ENCODE measurements around the gene ATP8A2. TPM values are rescaled to one million over a fixed set of nuclear protein-coding genes. Genes with fewer than 3 reads are reported as not detected.

Gene ATP8A2
- total and polyA plus RNA-seq, 2 of the 4 experiments (the other 2 are of a cell fraction) = 0.02 to 0.18 TPM

DNA sequence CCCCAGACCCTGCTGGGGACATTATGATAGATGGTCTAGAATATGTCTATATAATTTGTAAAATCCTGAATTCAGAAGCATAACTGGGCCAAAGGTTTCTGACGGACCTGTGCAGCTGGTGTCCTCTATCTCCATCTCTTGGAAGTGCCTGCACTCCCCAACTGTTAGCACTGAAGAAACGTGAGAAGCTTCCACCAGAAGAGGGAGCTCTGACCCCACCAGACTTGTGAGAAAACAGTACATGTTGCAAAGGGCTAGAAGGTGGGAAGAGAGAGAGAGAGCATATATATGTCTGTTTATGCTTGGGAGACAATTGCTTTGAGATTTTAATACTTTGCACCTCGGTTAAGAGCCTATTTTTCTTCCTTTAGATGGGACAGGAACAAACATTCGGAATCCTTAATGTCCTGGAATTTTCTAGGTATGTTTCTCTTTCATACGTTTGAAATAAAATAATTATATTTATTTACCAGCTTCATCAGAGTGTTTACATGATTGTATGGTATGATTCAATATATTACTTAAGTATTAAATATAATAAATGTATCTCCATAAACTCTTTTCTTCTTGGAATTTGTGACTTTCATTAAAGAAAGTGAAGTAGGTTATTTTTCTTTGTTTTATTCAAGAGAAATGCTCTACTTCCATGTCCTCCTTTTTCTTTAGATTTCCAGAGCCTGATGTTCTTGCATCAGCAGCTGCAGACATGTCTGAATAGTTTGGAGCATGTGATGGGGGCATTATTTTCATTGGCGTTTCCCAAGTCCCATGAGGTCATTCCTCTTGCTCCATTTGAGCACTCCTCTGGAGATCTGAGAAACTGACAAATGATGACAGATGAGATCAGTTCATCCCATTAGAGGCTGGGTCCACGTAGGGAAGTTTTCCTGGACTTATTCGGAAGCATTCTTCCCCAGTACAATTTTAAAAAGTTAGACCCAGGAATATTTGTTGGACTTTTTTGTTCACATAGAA, 202.9 kb downstream of the ATP8A2 start:
- ChIA-PET POLR2A (ENCODE audit: unreplicated experiment) (no interaction called here), CTCF (interaction anchor here (0.6 to 1.6 kb wide), 12 partner anchors 8 to 496 kb away, joined by 3 to 10 read pairs (median 3); no protein-coding TSS in a partner anchor)
- Histone ChIP-seq H4K20me1 (ENCODE audit: insufficient read depth, low read length) (no peaks in the 10 kb centered on the region), H4K91ac (ENCODE audit: insufficient read depth, low read depth, low read length) (no peak overlapping the region), H3K36me3 (ENCODE audit: control insufficient read depth, insufficient read depth, low read length) (no peaks in the 10 kb centered on the region), H3K4me3 (ENCODE audit: insufficient read depth, low read depth, low read length) (no peak overlapping the region), H2BK120ac (ENCODE audit: low read depth, low read length) (no peak overlapping the region), H3K4me2 (ENCODE audit: low read depth, low read length) (no peak overlapping the region), H3K4me1 (ENCODE audit: control insufficient read depth, insufficient read depth, low read length) (no peaks in the 10 kb centered on the region), H3K27me3 (ENCODE audit: control insufficient read depth, insufficient read depth, low read length) (no peaks in the 10 kb centered on the region), H2AK9ac (replicated peaks; ENCODE audit: low read depth, low read length, poor library complexity) (no peak overlapping the region), H3K4ac (ENCODE audit: low read depth, low read length) (no peak overlapping the region), H3K9me3 (ENCODE audit: control insufficient read depth, insufficient read depth, low read length) (no peaks in the 10 kb centered on the region), H2BK5ac (ENCODE audit: low read depth, low read length, poor library complexity, severe bottlenecking) (no peak overlapping the region), H2BK15ac (ENCODE audit: low read depth, low read length) (no peak overlapping the region), H2AK5ac (ENCODE audit: low read depth, low read length) (no peak overlapping the region), H2AFZ (replicated peaks; ENCODE audit: low read length, poor library complexity) (no peak overlapping the region), H3K27ac (ENCODE audit: insufficient read depth, low read length) (no peak overlapping the region), H3K56ac (ENCODE audit: extremely low read depth, insufficient read depth, low read length) (no peak overlapping the region), H3K9ac (ENCODE audit: low read depth, low read length) (no peak overlapping the region), H2BK20ac (ENCODE audit: low read depth, low read length) (no peak overlapping the region), H3K18ac (ENCODE audit: low read depth, low read length) (no peak overlapping the region), H4K8ac (ENCODE audit: low read depth in 2 of 2, low read length in 2 of 2) (no peak overlapping the region), H4K5ac (ENCODE audit: low read depth, low read length) (no peak overlapping the region), H3K14ac (replicated peaks; ENCODE audit: low read depth, low read length) (no peak overlapping the region), H3K79me1 (ENCODE audit: low read depth in 1 of 2, low read length in 2 of 2) (no peaks in the 10 kb centered on the region), H3K9me1 (ENCODE audit: insufficient read depth, low read length) (no peaks in the 10 kb centered on the region), H3K23ac (ENCODE audit: low read depth, low read length) (no peak overlapping the region)
- TF ChIP-seq, protein P1, sequence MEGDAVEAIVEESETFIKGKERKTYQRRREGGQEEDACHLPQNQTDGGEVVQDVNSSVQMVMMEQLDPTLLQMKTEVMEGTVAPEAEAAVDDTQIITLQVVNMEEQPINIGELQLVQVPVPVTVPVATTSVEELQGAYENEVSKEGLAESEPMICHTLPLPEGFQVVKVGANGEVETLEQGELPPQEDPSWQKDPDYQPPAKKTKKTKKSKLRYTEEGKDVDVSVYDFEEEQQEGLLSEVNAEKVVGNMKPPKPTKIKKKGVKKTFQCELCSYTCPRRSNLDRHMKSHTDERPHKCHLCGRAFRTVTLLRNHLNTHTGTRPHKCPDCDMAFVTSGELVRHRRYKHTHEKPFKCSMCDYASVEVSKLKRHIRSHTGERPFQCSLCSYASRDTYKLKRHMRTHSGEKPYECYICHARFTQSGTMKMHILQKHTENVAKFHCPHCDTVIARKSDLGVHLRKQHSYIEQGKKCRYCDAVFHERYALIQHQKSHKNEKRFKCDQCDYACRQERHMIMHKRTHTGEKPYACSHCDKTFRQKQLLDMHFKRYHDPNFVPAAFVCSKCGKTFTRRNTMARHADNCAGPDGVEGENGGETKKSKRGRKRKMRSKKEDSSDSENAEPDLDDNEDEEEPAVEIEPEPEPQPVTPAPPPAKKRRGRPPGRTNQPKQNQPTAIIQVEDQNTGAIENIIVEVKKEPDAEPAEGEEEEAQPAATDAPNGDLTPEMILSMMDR (conservative IDR thresholded peaks at IDR 0.05; ENCODE audit: low read depth, low read length) = peak; percentile 79
- TF ChIP-seq RFX5 (IDR thresholded peaks at IDR 0.05; ENCODE audit: low read depth, low read length) (no peak), SMC3 (IDR thresholded peaks at IDR 0.05; ENCODE audit: low read depth, low read length) (peak; percentile 60), MAZ (IDR thresholded peaks at IDR 0.05; ENCODE audit: borderline replicate concordance, low read depth, low read length) (no peak), RAD21 (IDR thresholded peaks at IDR 0.05; ENCODE audit: low read length) (peak; percentile 83)
- in situ Hi-C loops (cut with MboI; ENCODE audit: low sequenced_read_pairs) (loop anchor here (5.0 kb wide), 1 partner anchor 508 kb away; no protein-coding TSS in a partner anchor), dilution Hi-C loops (cut with HindIII; ENCODE audit: low sequenced_read_pairs, unreplicated experiment) (no loop called here), intact Hi-C loops (cut with micrococcal nuclease) (loop anchor here (1.0 kb wide), 2 partner anchors 488 to 498 kb away; no protein-coding TSS in a partner anchor)
- WGBS, 2 experiments (ENCODE audit: extremely low coverage in 2 of 2, insufficient read length in 1 of 2) = 0% methylated on average over 1 of the region's 8 CpGs; no CpG with 5 or more reads in 1 of the 2 experiments
- DNase-seq = peak; percentile 78
- ATAC-seq (ENCODE audit: low read depth) = peak; percentile 96
- BruUV-seq (replicated peaks) = no TSS peak
